Esophagus mucosa (tissue), 1 donor: ENCODE results near the gene APLN. TPM values are rescaled to one million over a fixed set of nuclear protein-coding genes. Genes with fewer than 3 reads are reported as not detected.

Experiments used
- ATAC-seq: fragments of 200-7000 bp; cut with Tn5 transposase; one replicate; pipeline ENCODE4 v1.9.1; 2020
- total RNA-seq: library from RNA; stranded (reverse); gene quantifications from one replicate; pipeline ENCODE4 v1.2.4, GENCODE V29; 2023
- donor health status: DM: yes; HTN: yes; CAD: no.

Gene APLN
- total RNA-seq, 1 donor from 2014 or later: 0.28 TPM

DNA sequence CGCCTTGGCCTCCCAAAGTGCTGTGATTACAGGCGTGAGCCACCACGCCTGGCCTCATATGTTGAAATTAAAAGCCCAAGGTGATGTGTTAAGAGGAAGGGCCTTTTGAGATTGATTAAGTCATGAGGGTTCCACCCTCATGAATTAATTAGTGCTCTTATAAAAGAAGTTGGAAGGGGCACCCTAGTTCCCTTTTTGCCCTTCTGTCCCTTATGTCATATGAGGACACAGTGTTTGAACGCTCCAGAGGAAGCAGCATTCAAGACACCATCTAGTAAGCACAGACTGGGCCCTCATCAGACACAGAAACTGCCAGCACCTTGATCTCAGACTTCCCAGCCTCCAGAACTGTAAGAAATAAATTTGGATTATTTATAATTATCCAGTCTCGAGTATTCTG lies 5.1 kb upstream of the APLN start:
- ATAC-seq: no peak

DNA sequence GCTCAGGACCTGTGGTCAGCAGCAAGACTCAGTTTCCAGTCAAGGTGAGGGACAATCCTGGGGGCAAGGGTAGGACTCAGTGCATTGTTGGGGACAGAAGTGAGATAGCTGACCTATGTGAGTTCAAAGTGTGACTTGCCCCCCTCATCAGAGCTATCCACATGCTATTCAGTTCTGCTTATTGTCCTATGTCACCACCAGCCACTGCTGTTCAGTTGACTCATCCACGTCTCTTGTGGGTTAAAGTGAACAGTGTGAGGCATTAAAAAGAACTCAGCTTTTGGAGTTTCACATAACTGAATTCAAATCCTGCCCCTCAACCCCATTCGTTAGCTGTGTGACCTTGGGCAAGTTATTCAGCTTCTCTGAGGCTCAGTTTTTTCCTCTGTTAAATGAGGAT lies 4.4 kb upstream of the APLN start:
- no peak for ATAC-seq

DNA sequence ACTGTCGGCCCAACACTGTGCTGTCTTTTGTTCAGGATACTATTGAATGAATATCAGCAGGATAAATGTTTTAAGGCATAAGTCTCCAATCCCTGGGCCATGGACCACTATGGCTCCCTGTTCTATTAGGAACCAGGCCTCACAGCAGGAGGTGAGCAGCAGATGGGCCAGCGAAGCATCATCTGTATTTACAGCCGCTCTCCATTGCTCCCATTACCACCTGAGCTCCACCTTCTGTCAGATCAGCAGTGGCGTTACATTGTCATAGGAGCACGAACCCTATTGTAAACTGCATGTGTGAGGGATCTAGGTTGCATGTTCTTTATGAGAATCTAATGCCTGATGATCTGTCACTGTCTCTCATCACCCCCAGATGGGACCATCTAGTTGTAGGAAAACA lies 3.7 kb upstream of the APLN start:
- ATAC-seq: no peak

DNA sequence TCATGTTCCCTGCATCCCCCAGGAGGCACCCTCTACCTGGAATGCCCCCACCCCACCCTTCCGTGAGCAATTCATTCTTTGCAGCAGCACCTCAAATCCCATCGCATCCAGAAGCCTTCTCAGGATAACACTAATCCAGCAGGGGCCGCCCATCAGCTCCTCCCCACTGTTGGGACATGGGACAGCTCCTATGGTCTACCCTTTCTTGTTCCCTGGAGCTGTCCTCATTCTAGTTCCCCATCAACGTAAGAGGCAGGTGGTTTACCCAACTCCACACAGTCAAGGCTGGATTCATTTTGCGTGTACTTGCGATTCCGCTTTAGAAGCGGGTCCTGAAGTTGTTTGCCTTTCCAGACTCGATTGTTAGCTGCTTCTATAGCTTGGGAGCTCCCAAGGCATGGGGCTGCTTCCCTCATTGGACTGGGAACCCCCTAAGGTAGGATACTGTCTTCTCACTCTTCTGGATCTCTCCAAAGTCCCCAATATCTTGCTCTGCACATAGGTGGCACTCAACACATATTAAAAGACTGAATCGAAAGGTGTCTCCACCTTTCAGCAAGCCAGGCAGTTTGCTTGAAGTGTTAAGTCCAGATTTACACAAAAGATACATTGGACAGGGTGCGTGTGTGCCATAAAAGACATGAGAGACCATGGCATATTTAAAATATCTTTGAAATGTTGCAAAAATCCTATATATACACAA lies 942 bp upstream of the APLN start:
- ATAC-seq: no peak

DNA sequence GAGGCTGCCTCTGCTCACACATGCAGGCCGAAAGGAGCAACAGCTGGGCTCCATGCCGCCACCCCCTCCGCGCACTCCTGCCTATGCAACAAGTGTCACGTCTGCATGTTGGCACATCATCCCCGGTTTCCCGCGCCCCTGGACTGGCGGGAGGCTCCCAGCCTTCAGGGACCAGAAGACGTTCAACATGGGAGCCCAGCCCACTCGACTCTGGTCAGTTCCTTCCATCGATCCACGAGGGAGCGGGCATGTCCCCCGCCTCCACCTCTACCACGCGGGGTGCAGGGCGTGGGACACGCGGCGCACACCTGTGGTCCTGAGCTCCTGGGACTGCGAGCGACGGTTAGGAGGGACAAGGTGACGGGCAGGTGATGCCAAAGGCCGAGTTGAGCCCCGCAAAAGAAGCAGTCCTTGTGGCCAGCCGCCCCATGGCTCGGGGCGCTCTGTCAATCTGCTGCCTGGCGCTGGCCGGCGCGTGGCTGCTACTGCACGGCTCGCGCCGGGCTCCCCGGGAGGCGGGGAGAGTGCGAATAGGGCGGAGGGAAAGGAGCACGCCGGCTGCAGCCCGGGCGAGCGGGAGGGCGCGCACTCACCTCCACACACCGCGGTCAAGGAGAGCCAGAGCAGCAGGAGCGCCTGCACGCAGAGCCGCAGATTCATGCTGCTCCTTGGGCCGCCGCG lies 645 bp downstream of the APLN start:
- peak; percentile 51 for ATAC-seq

DNA sequence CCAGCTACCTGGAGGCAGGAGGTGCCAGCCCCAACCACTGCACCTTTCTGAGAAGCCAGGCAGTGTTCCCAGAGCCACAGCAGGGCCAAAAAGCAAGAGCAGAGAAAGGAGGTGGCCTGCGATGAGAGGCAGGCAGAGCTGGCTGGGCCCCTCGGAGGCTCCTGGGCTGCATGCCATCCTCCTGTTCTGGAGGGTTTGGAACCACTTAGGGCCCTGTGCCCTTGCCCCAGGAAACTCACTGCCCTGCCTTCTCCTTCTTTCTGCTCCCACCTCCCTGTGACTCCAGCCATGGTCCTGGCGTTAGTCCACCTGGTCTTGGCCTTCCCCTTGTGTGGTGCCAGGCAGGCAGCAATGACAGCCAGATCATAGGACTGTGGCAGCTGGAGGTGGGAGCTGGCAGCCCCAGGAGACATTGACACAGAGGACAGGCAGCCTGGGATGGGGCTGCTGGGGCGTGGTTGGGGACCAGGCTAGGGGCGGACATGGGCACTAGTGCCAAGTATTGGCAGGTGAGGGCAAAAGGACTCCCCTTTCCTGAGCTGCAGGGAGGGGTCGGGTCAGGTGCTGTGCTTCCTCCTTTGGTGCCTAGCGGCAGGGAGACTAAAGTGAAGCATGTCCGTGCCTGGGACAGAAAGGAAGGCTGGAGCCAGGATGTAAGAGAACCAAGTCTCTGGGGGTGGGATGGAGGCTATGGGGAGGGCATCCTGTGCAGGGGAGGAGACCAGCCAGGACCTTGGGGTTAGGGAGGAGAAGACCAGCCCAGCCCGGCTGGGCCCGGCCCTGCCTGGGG lies 1.4 kb downstream of the APLN start:
- ATAC-seq: no peak

DNA sequence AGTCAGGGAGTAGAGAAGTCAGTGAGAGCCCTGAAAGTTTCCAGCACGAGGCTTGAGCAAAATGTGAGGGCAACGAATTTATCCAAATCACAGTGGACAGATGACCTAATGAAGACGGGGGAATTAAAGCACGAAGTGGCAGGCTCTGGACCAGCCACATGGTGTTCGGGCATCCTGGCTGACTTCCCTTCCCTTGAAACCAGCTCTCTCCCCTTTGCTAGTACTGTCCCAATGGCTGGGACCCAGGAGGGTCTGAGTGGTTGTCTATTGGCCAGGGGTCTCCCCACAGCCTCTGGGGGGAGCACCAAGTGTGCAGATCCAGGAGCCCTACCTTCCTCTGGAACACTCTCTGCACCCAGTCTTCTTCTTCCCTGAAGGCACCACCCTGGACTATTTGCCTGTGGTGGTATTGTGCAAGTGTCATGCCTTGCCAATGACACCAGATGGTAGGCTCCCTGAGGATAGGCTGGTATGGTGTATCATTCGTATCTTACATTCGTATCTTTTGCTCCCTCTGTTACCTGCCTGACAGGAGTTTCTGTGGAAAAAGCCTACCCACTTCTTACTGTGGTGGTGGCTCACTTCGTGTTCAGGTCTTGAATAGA lies 2.1 kb downstream of the APLN start:
- ATAC-seq: no peak

DNA sequence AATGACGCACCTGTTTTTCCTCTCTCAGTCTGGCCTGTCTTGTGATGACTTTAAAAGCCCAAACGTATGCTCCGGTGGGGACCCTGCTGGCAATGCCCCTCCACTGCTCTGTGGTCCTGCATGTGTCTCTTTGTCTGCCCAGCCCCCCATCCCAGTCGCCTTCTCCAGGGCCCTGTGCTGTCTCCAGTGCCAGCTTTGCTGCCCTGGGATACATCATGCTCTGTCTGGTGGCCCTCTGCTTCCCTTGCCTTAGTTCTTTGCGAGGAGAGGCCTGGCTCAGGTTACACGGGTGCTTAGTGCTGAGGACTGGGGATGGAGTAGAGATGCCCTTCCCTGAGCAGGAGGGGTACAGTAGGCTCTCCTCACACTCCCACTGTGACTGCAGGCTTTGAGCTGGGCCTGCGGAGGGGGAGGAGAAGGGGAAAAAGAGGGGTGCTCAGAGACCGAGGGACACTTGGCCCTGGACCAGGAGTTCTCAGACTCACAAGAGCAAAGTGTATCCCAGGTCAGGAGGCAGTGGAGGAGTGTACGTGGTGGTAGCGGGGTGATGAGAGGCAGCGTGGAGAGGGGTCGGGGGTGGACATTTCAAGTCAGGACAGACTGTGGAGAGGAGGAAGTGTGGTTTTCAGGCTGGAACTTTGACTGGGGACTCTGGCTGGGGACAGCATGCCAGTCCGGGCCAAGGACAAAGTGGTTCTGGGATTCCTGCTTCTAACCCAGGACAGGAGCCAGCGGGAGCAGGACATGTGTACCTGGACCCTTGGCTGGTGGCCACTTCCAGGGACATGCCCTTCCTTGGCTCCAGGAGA lies 2.8 kb downstream of the APLN start:
- ATAC-seq: no peak

DNA sequence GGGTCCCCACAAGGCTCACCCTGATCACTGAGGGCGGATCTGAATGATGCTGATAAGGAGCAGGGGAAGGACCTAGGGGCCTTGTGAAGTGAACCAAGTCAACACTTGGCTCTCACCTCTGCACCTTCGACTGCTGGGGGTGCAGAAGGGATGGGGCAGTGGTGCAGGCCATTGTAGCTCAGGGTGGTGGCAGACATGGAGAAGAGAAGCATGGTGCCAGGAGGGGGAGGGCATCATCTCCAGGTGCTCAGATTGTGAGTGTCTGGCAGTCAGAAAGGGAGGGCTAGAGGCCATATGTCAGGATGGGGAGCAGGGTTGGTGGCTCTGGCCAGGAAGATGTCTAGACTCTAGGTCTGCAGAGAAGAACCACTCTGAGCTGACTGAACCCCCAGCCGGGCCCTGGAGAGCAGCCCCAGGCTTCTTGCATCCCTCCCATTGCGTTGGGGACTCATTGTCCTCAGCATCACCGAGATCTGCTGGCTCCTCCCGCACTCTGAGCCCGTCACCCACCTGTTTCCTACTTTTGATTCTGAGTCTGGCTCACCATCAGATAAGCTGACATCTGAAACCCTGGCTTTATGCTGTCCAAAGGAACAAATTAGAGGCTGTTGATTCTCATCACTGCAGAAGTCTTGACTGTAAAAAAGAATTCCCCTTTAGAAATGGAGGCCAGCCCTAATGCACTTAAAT lies 3.8 kb downstream of the APLN start:
- ATAC-seq: no peak

DNA sequence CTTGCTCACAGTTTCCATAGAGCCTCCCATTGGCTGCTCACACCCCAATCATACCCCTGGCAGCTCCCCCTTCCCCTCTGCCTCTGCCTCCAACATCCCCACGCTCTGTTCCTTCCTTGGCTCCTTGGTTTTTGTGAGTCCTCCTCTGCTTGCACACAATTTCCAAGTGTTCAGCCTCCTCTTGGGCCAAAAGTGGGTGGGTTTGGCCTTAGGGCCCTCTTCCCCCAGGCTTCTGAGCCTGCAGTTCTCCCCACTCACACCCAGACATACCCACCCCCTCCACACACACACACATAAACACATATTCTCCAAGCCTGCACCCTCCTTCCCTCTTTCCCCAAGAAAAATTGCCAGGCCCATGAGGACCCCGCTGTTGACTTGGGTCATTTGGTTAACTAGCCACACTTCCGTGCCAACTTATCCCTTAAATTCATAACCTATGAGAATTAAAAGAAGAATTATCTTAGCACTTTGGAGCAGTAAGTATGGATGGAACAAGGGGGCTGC lies 4.5 kb downstream of the APLN start:
- no peak for ATAC-seq

DNA sequence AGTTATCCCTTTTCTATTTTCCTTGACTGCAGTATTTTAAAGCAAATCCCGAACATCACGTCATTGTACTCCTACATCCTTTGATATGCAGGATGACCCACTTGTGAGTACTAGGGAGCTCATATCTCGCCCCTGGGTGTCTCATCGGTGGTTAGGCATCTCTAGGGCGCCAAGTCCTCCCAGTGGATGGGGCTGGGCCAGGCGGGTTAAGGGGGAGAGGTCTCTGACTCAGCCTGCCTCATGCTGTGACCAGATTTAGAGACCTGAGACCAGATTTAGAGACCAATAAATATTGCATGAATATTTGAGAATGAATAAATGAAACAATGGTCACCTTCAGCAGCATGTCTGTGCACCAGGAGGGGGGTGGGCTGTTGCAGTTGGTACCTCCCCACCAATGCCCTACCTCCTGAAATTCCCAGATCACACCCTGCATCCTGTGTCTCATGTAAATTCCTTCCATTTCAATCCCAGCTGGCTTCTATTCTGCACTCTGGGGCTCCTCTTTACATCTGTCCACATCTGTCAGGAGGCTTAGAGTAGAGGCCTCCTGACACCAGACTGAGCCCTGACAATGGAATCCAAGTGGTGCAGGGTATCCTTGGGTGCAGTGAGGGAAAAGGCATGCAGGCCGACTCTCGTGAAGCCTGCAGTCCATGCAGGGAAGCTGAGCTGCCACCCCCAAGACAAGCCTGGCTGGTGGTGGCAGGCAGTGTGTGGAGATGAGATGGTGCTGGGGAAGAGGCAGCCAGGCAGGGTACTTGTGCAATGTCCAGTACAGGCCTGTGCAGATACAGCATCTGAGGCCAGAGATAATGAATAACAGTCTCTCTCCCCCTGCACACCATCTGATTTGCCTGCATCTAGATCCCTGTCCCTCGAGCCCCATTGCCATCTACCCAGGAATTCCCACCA lies 5.2 kb downstream of the APLN start:
- ATAC-seq: no peak

DNA sequence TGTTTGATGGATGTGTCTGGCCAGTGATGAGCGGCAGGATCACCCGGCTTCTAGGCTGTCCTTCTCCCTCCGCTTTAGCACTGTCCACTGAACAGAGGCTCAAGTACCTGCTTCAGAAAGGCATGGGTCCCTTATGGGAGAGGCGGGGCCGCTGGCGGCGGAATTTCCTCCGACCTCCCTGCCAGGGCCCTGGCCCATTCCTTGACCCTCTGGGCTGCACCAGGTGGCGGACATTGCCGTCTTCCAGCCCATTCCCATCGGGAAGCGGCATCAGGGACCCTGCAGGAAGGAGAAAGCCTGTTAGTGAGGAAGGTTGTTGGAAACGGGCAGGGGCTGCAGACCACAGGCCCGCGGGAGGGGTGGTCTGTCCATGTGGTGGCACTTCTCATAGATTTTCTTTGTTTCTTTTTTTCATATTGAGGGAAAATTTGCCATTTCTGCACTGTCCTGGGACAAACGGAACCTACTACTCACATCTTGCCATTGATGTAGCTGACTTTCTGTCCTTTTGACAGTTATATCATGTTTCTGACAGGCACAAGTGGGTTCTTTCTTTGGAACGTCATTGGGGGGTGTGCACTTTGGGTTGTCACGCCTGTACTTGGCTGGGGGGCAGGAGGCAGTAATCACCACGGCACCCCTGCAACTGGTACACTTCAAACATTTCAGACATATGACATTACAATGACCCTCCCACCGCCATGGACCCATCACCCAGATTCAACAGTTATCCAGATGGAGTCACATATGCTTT lies 6.1 kb downstream of the APLN start:
- no peak for ATAC-seq

DNA sequence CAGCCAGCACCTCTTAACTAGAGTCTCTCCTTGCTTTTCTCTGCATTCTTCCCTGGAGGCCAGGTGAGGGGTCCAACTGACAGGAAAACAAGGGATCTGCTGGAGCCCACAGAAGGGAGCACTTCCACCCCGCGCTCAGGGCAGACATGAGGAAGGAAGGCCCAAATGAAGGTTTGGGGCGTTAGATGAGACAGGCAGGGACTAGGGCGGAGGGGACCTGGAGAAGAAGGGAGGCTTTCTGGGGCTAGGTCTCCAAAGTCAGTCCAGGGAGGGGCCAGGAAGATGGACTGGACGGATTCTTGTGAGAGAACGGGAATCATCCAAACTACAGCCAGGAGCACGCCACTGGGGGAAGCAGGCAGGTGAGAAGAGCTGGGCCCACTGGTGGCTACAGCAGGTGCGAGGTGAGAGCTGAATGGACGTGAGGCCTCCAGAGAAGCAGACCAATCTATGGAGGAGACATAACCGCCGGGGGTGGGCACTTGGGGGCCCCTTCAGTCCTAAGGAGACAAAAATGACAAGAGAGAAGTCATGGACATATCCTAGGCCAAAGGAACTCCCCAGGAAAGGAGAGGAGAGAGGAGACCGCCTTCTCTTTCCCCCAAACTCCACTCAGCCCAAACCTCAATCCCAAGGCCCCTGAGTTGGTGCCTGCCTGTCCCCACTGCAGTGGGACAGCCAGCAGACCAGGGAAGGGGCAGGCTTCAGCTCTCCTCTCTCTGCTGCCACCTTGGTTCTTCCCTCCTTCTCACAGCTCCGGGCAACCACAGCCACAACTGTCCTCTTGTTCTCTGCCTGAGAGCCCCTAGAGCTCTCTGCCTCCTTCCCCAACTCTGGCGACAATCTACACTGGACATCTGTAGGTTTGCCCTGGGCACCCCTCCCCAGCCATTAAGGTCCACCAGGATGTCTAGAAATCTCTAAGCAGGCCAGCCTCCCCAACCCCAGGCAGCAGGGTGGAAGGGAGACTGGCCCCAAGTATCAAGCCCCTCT lies 7.0 kb downstream of the APLN start:
- no peak for ATAC-seq

DNA sequence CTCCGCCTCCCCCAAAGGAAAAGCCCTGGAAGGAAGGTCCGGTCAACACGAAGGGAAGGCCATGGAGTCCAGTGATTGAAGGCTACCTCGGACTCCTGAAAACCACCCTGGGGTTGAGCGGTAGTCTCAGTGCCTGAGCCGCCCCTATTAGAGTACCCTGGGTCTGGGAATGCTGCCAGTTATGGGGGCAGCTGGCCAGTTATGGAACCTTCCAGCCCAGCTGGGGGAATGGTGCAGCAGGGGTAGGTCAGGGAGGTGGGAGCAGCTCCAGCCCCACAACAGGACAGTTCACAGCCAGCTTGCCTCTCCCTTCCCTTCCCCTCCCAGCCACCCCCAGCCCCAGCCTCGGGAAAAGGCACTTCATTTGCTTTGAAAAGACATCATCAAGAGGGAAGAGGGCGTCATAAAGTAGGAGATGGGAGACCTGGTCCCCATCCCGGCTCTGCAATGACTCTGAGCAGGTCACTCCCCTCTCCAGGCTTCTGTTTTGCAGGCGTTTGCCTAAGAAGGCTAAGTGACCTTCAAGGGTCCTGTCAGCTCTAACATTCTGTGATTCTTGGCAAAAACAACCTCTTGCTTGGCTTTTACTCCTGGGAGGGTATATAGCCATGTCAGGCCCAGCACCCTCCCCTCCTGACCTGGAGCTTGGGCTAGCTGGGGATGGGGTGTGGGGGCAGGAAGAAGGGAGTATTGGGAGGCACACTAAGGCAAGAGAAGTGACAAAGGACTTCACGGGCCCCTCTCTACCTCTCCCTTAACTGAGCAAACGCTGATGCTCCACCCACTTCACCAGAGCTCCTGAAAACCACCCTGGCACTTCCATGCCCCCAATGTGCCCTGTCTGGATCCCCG lies 8.0 kb downstream of the APLN start:
- no peak for ATAC-seq

DNA sequence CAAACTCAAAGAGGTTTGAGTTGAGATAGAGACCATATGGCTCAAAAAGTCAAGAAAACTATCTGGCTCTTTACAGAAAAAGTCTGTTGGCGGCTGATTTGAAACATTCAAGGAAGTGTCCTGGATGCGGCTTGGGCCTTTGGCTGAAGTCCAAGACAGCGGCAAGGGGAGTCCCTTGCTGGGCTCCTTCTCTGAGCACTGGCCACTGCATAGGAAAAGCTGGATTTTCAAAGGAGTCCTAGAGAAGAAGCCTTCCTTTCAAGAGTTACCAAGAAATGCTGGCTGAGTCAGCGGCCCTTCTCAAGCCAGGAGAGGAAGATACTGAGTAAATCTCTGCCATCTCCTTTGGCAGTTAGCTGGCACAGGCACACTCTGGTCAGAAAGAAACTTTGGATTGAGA lies 12.1 kb downstream of the APLN start:
- no peak for ATAC-seq

DNA sequence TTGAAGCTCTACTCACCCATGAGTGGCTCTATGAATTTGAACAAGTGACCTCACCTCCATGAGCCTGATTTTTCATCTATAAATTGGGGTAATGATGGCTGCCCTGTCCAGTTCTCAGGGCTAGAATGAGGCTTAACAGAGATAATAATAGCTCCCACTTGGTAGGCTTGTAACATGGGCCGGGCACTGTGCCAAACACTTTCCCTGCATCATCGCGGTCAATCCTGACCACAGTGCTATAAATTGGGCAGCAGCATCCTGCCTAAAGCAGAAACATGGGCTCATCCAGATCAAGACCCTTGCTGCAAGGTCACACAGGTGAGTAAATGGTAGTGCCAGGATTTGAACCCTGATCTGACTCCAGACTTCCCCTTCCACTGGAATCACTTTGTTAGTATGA lies 12.8 kb downstream of the APLN start:
- no peak for ATAC-seq

DNA sequence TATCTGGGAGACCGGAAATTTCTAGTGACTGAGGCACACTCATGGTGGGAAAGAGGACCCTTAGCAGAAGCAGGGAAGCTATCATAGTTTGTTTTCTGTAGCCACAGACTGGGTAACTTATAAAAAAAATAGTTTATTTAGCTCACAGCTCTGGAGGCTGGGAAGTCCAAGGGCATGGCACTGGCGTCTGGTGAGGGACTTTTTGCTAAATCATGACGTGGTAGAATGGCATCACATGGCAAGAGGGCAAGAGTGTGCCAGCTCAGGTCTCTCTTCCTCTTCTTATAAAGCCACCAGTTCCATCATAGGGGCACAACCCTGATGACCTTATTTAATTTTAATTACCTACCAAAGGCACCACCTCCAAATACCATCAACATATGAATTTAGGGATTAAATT lies 13.3 kb downstream of the APLN start:
- no peak for ATAC-seq
